Esophagus muscularis mucosa (tissue), 4 donors: ENCODE data around the gene DIRAS1. TPM values are rescaled to one million over a fixed set of nuclear protein-coding genes. Genes with fewer than 3 reads are reported as not detected.

ENCODE experiments used
- DNase-seq: peaks from one replicate; pipeline ENCODE4 v3.0.0-alpha.2; 2017; ENCODE audit errors: extremely low spot score
- H3K27ac ChIP-seq, 4 donors: fragments of 200-600 bp; sonication (generic); replicated peaks in 1 of 4; 1 replicate in 3 of 4; 2 replicates in 1 of 4; pipeline ENCODE4 v1.5.1; 2016 to 2019; ENCODE audit warnings: mild to moderate bottlenecking in 1 of 4
- H3K27me3 ChIP-seq, 4 donors: fragments of 200-600 bp; sonication (generic); one replicate each; pipeline versions ENCODE4 v1.5.1 to v1.6.0; 2016 to 2019
- H3K36me3 ChIP-seq, 4 donors: fragments of 200-600 bp; sonication (generic); one replicate each; pipeline ENCODE4 v1.5.1; 2016 to 2019
- H3K4me1 ChIP-seq, 4 donors: fragments of 200-600 bp; sonication (generic); one replicate each; pipeline ENCODE4 v1.5.1; 2016 to 2019
- H3K4me3 ChIP-seq, 4 donors: fragments of 200-600 bp; sonication (generic); 1 replicate in 2 of 4; 2 replicates in 2 of 4; pipeline ENCODE4 v1.5.1; 2016 to 2019; ENCODE audit warnings: mild to moderate bottlenecking in 4 of 4, moderate library complexity in 1 of 4
- H3K9me3 ChIP-seq, 4 donors: fragments of 200-600 bp; sonication (generic); 1 replicate in 3 of 4; 2 replicates in 1 of 4; pipeline ENCODE4 v1.5.1; 2016 to 2019
- CTCF ChIP-seq, 3 experiments: fragments of 200-600 bp in 2 of 3; fragments of 450-650 bp in 1 of 3; sonication (generic) in 2 of 3; IDR thresholded peaks; one replicate each; pipeline ENCODE4 v1.5.1; 2017 to 2019; ENCODE audit warnings: antibody characterized with exemption in 3 of 3, mild to moderate bottlenecking in 2 of 3, moderate library complexity in 1 of 3
- EP300 ChIP-seq: sonication (generic); formaldehyde crosslinking; IDR thresholded peaks from one replicate; pipeline ENCODE4 v1.6.1; 2017; ENCODE audit warnings: antibody characterized with exemption
- POLR2A ChIP-seq: fragments of 450-650 bp; IDR thresholded peaks from one replicate; pipeline ENCODE4 v1.6.1; 2017; ENCODE audit warnings: antibody characterized with exemption, moderate library complexity, mild to moderate bottlenecking, low read depth
- POLR2AphosphoS5 ChIP-seq, 2 donors: sonication (generic); formaldehyde crosslinking; IDR thresholded peaks; one replicate each; pipeline ENCODE4 v1.6.1; 2017; ENCODE audit warnings: antibody characterized with exemption in 2 of 2
- WGBS: methylation state at CpG from one replicate; pipeline ENCODE4 v1.1.5; 2018; 5-methylcytosine and 5-hydroxymethylcytosine counted together
- intact Hi-C: fragments of 100-400 bp; cut with DNase I; formaldehyde crosslinking; loops from one replicate; pipeline ENCODE4 v1.15.1; 2023
- total RNA-seq, 4 donors: library from RNA; depleted of rRNA; stranded (reverse); fragments of >200 nt; gene quantifications; one replicate each; pipeline versions ENCODE4 v1.1.0 to v1.2.1, GENCODE V29; 2016

DIRAS1 gene
- total RNA-seq, 4 donors from 2014 or later: 7.0 to 19.2 (median 14.3) TPM

GRCh38 chr19:2721570-2722540 is 683 bp upstream of the DIRAS1 start:
- TF ChIP-seq EP300 (no peak), POLR2A (no peak), CTCF (IDR thresholded peaks at IDR 0.05) (no peak), POLR2AphosphoS5 (IDR thresholded peaks at IDR 0.05) (no peak)
- Histone ChIP-seq H3K27ac (peak overlapping the region; percentile 78 to 85 (median 81)), H3K4me3 (peak overlapping the region; percentile 58 to 70 (median 64)), H3K36me3 (no peaks in the 10 kb centered on the region), H3K4me1 (peaks cover 28 to 46% (median 45%) of the 10 kb centered on the region in 4 donors), H3K27me3 (peaks cover 0 to 72% (median 10%) of the 10 kb centered on the region in 4 donors), H3K9me3 (no peaks in the 10 kb centered on the region)
- 44% methylated on average over 24 of the region's 39 CpGs for WGBS
- intact Hi-C loops: no loop called here
- DNase-seq: no peak

- Histone ChIP-seq H3K4me3 (peak overlapping the region; percentile 58 to 70 (median 64)), H3K4me1 (peaks cover 28 to 46% (median 45%) of the 10 kb centered on the region in 4 donors), H3K27ac (peak overlapping the region; percentile 52 to 75 (median 60)), H3K27me3 (peaks cover 0 to 64% (median 6%) of the 10 kb centered on the region in 4 donors), H3K36me3 (peaks cover 0 to 4% (median 0%) of the 10 kb centered on the region in 4 donors), H3K9me3 (peaks cover 0 to 8% (median 6%) of the 10 kb centered on the region in 4 donors)
- WGBS: 4% methylated on average over 7 of the region's 37 CpGs
- intact Hi-C loops: no loop called here
- no peak for DNase-seq
- no peak for TF ChIP-seq EP300
- no peak for TF ChIP-seq POLR2A
- no peak for TF ChIP-seq POLR2AphosphoS5 (IDR thresholded peaks at IDR 0.05)
- peak in 1 of 3 experiments; percentile 16 for TF ChIP-seq CTCF (IDR thresholded peaks at IDR 0.05)
Measured at GRCh38 chr19:2719920-2720776, 1.0 kb downstream of the DIRAS1 start.

- peaks cover 0 to 4% (median 0%) of the 10 kb centered on the region in 4 donors for H3K36me3 ChIP-seq
- intact Hi-C loops: no loop called here
- WGBS: 56% methylated on average over 6 of the region's 7 CpGs
- peak overlapping the region in 1 of 4 donors; percentile 75 for H3K27ac ChIP-seq
- peaks cover 28 to 46% (median 45%) of the 10 kb centered on the region in 4 donors for H3K4me1 ChIP-seq
- peaks cover 0 to 11% (median 7%) of the 10 kb centered on the region in 4 donors for H3K9me3 ChIP-seq
- TF ChIP-seq EP300: no peak
- TF ChIP-seq POLR2A: no peak
- no peak for TF ChIP-seq CTCF (IDR thresholded peaks at IDR 0.05)
- no peak for TF ChIP-seq POLR2AphosphoS5 (IDR thresholded peaks at IDR 0.05)
- no peak for DNase-seq
- peaks cover 0 to 63% (median 6%) of the 10 kb centered on the region in 4 donors for H3K27me3 ChIP-seq
- H3K4me3 ChIP-seq: no peak overlapping the region
Measured at GRCh38 chr19:2719232-2719735, 1.9 kb downstream of the DIRAS1 start.

- peaks cover 0 to 4% (median 0%) of the 10 kb centered on the region in 4 donors for H3K36me3 ChIP-seq
- H3K27ac ChIP-seq: no peak overlapping the region
- DNase-seq: no peak
- peaks cover 18 to 33% (median 32%) of the 10 kb centered on the region in 4 donors for H3K4me1 ChIP-seq
- H3K27me3 ChIP-seq: peaks cover 0 to 56% (median 6%) of the 10 kb centered on the region in 4 donors
- peaks cover 0 to 11% (median 7%) of the 10 kb centered on the region in 4 donors for H3K9me3 ChIP-seq
- intact Hi-C loops: no loop called here
- no peak overlapping the region for H3K4me3 ChIP-seq
- 94% methylated on average over 19 of the region's 52 CpGs for WGBS
- TF ChIP-seq CTCF (IDR thresholded peaks at IDR 0.05) (no peak), POLR2A (no peak), POLR2AphosphoS5 (IDR thresholded peaks at IDR 0.05) (no peak), EP300 (no peak)
Measured at GRCh38 chr19:2717638-2718541, 3.3 kb downstream of the DIRAS1 start.
